ENCODE data around the gene TRAPPC14. TPM values are rescaled to one million over a fixed set of nuclear protein-coding genes. Genes with fewer than 3 reads are reported as not detected.

The TRAPPC14 gene
- total and polyA plus RNA-seq, 9 of the 15 experiments (the other 6 are each of a cell fraction or from before 2014, with no cell fraction given) = 0.42 to 45.9 (median 18.2) TPM

DNA sequence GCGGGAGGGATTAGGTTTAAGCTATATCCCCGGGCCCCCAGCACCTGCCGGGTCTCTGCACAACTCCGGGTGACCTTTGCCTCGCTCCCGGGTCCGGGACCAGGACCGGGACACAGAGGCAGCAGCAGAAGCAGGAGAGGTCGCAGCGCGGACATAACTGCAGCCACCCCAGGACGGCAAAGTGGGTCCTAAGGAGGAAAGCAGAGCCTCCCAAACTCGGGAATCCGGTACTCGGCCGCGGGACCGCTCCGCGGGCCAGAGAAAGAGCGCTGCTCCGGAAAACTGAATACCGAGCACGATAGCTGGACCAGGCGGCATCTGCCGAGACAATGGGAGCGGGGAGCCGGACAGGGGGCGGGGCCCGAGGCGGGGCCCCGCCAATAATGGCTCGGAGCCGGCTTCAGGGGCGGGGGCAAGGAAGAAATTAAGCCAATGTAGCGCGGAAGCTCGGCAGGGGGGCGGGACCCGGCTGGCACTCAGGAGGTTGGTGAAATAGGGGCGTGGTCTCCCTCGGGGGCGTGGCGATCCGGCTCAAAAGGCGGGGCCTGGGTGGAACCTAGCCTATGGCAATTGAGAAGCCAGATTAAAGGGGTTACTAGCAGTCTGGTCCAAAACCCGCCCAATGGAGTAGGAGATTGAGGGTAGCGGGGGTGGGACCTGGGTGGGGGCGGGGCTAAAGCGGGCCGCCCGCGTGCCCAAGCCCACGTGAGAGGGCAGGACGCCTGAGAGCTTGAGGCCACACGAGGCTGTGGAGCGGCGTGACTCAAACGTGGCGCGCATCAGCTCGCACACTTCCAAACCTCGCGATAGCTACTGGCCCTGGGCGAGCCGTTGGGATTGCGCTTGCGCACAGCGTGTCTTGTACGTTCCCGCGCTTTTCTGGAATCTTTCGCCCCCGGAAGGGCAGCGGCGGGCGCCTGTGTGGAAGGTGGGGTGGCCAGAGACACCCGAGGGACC is 18.8 kb upstream of the TRAPPC14 start, which contains the start of the genes GPC2 and STAG3 (continued):
- TF ChIP-seq ZBED1 (IDR thresholded peaks at IDR 0.05) (no peak), KLF13 (tag; IDR thresholded peaks at IDR 0.05; ENCODE audit: borderline replicate concordance, low read depth) (no peak), SOX6 (IDR thresholded peaks at IDR 0.05) (no peak), ZNF354B (CRISPR knock-in tag; IDR thresholded peaks at IDR 0.05) (no peak), DMBX1 (CRISPR knock-in tag; IDR thresholded peaks at IDR 0.05; ENCODE audit: borderline replicate concordance) (0 out of 2 replicates have a peak, but pooled peaks have one; percentile 46), MAZ (CRISPR knock-in tag; conservative IDR thresholded peaks at IDR 0.05 in 1 of 2, IDR thresholded peaks at IDR 0.05 in 1 of 2) (0 out of 4 replicates have a peak, but pooled peaks of 1 of the 2 experiments have one; percentile 31), ZKSCAN3 (CRISPR knock-in tag; IDR thresholded peaks at IDR 0.05) (no peak), ZNF75A (CRISPR knock-in tag; IDR thresholded peaks at IDR 0.05) (no peak), ZNF184 (CRISPR knock-in tag; IDR thresholded peaks at IDR 0.05) (no peak), JUNB (CRISPR knock-in tag; conservative IDR thresholded peaks at IDR 0.05) (no peak), HMGN3 (IDR thresholded peaks at IDR 0.05; ENCODE audit: borderline replicate concordance, extremely low read depth, insufficient read length, low read depth, low read length) (peak; percentile 56), IRF1 (CRISPR knock-in tag; IDR thresholded peaks at IDR 0.05; ENCODE audit: borderline replicate concordance) (peak; percentile 39; the same call in 1 of the 2 replicates), POLR2A (conservative IDR thresholded peaks at IDR 0.05) (peak; percentile 62), MTA3 (IDR thresholded peaks at IDR 0.05; ENCODE audit: borderline replicate concordance) (0 out of 2 replicates have a peak, but pooled peaks have one; percentile 36), POLR2G (IDR thresholded peaks at IDR 0.05; ENCODE audit: low read depth, low read length) (peak; percentile 75), GTF2F1 (IDR thresholded peaks at IDR 0.05; ENCODE audit: low read depth, low read length) (no peak), RBM25 (IDR thresholded peaks at IDR 0.05; ENCODE audit: low read depth, low read length, severe bottlenecking) (peak; percentile 57)
- TF ChIP-seq, protein P1, sequence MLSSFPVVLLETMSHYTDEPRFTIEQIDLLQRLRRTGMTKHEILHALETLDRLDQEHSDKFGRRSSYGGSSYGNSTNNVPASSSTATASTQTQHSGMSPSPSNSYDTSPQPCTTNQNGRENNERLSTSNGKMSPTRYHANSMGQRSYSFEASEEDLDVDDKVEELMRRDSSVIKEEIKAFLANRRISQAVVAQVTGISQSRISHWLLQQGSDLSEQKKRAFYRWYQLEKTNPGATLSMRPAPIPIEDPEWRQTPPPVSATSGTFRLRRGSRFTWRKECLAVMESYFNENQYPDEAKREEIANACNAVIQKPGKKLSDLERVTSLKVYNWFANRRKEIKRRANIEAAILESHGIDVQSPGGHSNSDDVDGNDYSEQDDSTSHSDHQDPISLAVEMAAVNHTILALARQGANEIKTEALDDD (IDR thresholded peaks at IDR 0.05) = no peak
- TF ChIP-seq, protein P2, sequence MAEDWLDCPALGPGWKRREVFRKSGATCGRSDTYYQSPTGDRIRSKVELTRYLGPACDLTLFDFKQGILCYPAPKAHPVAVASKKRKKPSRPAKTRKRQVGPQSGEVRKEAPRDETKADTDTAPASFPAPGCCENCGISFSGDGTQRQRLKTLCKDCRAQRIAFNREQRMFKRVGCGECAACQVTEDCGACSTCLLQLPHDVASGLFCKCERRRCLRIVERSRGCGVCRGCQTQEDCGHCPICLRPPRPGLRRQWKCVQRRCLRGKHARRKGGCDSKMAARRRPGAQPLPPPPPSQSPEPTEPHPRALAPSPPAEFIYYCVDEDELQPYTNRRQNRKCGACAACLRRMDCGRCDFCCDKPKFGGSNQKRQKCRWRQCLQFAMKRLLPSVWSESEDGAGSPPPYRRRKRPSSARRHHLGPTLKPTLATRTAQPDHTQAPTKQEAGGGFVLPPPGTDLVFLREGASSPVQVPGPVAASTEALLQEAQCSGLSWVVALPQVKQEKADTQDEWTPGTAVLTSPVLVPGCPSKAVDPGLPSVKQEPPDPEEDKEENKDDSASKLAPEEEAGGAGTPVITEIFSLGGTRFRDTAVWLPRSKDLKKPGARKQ (CRISPR knock-in tag; IDR thresholded peaks at IDR 0.05) = peak; percentile 94
- TF ChIP-seq, protein P3, sequence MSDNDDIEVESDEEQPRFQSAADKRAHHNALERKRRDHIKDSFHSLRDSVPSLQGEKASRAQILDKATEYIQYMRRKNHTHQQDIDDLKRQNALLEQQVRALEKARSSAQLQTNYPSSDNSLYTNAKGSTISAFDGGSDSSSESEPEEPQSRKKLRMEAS (CRISPR knock-in tag; IDR thresholded peaks at IDR 0.05) = peak; percentile 98
